Stimulated activated CD4-positive, alpha-beta T cell treated with anti-CD3 and anti-CD28 coated beads, Interleukin-2, amount 100 ng/mL, for 24 hours (primary cell): ENCODE data around the gene NUDT2.
"Not testable (repeated sequence)": the region's sequence is repeated elsewhere in the genome, so short reads cannot be mapped to it uniquely, and the experiment has no call there.

Experiments
- DNase-seq, 2 donors: peaks; one replicate each; pipeline ENCODE4 v3.0.0-alpha.2; 2020

NUDT2 gene

DNA sequence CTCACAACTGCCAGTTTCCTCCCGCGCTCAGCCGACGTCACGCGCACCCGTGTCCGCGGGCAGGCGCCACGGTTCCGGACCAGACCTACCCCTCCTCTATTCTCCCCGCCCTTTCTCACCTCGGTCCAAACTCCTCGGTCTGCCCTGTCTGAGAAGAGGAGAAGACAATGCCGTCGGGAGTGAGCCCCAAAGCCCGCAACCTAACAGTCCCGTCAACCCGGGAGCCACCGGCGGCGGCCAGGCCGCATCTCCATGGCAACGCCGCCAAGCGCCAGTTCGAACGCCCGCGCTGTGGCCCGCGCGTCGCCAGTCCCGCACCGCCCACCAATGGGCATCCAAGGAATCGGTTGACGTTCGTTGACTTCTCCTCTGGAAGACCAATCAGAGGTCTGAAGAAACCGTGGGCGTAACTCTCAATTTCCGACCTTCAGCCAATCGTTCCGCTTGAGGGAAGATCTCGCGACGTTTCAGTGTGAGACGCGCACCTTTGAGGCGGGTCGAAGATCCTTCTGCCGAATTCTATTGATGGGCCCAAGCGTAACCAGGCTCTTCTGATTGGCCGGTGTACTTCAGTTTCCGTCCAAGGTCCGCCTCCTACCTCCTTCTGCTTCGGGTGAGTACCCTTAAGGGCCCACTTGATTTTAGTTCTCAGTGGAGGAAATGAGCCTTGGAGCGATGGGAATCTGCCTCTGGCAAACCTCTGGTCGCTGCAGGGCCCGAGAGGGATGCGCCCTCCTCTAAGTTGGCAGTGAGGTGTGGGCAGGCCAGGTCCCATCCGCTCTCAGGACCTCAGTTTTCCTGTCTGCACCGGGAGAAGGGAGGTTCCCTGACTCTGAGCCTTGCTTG, at the start of gene NUDT2, which contains the start of gene KIF24:
TSS of gene NUDT2 (plus strand) at position 583 of the 846 bp plus-strand sequence. CDS start 9,471 bp downstream, outside the sequence.
TSS of gene KIF24 (minus strand) at position 282 of the 846 bp plus-strand sequence. CDS start 17,922 bp downstream, outside the sequence.
- DNase-seq, result peak; percentile 95 to 96

DNA sequence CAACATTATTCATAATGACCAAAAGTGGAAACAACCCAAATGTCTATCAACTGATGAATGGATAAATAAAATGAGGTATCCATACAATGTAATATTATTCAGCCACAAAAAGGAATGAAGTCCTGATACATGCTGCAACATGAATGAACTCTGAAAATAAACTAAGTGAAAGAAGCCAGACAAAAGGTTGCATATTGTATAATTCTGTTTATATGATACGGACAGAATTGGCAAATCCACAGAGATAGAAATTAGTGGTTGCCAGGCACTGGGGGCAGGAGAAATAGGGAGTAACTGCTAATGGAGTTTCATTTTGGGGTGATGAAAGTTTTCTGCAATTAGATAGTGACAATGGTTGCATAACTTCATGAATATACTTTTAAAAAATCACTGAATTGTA, 47.3 kb upstream of the NUDT2 start:
- DNase-seq, result no peak

DNA sequence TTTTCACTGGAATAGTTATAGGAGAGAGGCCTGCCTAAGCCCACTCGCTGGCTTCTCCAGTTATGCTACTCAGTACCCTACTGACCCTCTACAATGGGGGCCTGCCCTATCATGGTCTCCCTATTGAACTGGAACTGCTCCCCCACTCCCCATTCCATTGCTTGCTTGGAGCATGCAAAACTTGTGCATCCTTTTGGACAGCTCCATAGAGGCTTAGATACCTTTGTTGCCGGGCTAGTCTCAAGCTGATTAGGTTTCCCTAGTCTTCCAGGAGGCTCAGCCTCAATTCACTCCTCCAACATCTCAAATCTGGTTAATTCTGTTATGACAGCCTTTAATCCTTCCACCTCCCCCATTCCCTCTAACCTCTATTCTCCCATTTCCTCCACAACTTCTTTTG, 40.2 kb upstream of the NUDT2 start:
- no peak for DNase-seq

DNA sequence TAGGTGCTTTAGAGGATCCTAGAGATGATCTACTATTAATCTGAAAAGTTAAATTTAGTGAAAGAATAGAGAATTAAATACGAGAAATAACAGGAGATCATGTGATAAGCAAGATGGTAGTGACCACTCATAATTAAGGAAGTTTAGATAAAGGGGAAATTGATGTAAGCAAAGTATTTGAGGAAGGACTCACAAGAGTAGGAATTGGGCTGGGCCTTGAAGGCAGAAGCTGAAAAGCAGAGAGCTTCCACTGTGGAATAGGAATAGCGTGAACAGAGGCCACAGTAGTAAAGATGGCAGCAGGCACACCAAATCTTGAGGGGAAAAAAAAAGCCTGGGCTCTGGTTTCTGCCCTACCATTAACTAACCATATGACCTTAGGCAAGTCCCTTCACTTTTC, 38.3 kb upstream of the NUDT2 start:
- DNase-seq, result no peak

DNA sequence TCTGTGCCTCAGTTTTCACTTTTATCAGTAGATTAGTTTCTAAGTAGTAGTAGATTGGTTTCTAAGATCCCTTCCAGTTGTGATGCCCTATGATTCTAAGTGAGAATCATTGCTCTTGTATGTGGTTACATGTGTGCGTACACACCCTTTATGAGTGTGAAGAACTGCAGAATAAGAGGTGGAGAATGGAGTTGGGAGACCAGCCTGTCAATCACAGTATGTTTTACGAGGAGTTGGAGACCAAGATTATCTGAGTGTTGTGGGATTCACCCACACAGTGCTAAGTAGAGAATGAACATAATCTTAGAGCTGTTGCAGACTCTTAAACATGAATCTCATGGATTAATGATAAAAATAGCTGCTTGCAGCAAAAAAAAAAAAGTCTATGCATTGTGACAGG, 37.9 kb upstream of the NUDT2 start:
- no peak for DNase-seq

DNA sequence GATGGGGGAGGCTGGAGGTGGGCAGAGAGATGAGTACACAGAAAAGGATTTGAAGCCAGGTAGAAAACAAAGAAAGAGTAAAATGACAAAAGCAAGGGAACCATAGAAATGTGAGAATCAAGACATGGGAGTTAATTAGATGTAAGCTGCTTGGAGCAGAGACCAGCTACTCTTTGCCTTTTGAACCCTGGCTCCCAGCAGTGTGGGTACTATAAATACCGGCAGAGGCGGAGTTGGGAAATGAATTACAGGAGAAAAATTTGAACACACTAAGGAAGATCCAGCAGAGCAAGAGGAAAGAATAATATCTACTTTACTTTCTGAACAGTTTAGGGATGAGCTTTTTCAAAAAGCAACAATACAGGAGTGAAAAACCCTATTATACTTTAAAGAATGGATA, 36.8 kb upstream of the NUDT2 start:
- DNase-seq, result no peak

DNA sequence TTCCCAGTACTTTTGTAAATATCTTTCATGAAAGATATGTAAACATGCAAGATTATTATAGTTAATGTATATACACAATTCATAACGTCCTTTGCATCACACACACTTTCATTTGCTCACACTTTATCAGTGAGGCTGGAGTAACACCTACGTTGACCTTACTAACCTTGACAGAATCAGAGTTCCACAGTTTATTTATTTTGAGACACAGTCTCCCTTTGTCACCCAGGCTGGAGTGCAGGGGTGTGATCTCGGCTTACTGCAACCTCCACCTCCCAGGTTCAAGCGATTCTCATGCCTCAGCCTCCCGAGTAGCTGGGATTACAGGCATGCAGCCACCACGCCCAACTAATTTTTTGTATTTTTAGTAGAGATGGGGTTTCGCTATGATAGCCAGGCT, 28.3 kb upstream of the NUDT2 start:
- DNase-seq, result not testable (repeated sequence)

DNA sequence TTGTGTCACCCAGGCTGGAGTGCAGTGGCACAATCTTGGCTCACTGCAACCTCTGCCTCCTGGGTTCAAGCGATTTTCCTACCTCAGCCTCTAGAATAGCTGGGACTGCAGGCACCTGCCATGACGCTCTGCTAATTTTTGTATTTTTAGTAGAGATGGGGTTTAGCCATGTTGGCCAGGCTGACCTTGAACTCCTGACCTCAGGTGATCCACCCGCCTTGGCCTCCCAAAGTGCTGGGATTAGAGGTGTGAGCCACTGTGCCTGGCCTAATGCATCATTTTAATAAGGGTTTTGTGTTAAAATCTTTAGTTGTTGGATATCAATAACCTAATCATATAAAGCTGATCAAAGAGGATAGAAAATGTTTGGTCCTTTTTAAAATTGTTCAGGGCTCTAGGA, 21.1 kb upstream of the NUDT2 start:
- DNase-seq, result not testable (repeated sequence)

DNA sequence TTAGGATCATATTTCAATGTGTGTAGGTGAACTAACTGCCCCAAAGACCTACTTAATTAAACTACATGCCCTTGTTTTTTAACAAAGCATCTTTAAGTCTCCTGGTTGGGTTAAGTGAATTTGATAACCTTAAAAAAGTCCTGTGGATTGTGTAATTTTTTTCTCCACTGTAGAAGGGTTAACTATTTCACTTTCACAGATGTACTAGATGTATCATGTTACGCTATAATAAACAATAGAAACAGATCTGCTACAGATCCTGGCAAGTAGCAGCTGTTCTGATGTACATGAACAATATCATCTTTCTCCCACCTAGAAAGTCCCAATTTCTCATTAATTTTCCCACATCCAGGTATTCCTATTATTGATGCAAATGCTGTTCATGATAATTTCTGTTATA, 19.2 kb upstream of the NUDT2 start:
- no peak for DNase-seq

DNA sequence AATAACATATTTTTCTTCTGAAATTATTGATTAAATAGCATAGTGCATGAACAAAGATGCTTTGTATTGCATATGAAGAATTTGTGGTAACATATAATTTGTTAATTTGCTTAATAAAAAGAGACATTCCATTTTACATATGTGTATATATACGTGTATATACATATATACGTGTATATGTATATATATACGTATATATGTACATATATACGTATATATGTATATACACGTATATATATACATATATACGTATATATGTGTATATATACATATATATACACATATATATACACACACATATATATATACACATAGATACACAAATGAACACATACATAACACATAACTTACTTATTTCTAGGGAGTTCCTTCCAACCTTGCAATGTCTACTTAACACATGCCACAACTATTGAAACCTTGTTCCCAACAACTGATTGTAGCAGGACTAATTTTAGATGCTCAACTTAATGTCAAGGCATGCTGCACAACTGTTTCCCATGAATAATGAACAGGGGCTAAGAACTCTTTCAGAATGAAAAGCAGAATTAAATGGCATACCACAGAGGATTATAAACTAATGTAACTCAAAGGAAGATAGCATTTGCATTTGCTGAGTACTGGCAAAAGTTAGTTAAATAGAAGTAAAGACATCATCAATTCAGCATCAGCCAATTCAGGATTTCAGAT, 17.7 kb upstream of the NUDT2 start:
- no peak for DNase-seq

DNA sequence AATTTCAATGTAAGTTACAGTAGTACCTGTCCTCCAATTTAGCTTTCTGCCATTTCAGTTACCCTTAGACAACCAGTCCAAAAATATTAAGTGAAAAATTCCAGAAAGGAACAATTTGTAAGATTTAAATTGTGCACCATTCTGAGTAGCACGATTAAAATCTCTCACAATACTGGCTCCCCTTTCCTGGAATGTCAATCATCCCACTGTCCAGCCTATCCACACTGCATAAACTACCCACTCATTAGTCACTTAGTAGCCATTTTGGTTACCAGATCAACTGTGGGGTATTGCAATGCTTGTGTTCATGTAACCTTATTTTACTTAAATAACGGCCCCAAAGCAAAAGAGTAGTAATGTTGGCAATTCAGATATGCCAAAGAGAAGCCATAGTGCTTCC, 11.9 kb upstream of the NUDT2 start:
- DNase-seq, result no peak

DNA sequence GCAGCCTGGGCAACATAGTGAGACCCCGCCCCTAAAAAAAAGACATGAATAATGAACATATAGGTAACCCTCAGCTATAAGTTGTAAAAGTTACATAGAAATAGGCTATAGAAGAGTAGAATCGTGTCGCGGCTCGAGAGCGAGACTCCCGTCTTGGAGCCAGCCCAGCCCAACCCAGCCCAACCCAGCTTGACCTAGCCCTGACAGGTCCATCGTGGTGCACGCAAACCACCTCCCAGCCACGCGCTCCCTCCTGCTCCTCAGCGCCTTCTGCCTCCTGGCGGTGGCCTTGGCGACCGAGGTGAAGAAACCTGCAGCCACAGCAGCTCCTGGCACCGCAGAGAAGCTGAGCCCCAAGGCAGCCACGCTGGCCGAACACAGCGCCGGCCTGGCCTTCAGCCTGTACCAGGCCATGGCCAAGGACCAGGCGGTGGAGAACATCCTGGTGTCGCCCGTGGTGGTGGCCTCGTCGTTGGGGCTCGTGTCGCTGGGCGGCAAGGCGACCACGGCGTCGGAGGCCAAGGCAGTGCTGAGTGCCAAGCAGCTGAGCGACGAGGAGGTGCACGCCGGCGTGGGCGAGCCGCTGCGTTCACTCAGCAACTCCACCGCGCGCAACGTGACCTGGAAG, 11.1 kb upstream of the NUDT2 start:
- DNase-seq, result no peak

DNA sequence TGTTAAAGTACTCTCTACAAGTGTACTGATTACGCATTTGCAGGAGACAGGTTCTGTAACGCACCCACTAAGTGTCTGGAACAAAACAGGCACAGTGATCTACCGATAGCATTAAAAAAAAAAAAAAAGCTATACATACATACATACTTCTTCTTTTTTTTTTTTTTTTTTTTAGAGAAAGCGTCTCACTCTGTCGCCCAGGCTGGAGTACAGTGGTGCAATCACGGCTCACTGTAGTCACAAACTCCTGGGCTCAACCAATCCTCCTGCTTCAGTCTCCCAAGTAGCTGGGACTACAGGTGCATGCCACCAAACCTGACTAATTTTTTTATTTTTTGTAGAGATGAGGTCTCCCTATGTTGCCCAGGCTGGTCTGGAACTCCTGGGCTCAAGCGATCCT, 7.9 kb upstream of the NUDT2 start:
- DNase-seq, result no peak

DNA sequence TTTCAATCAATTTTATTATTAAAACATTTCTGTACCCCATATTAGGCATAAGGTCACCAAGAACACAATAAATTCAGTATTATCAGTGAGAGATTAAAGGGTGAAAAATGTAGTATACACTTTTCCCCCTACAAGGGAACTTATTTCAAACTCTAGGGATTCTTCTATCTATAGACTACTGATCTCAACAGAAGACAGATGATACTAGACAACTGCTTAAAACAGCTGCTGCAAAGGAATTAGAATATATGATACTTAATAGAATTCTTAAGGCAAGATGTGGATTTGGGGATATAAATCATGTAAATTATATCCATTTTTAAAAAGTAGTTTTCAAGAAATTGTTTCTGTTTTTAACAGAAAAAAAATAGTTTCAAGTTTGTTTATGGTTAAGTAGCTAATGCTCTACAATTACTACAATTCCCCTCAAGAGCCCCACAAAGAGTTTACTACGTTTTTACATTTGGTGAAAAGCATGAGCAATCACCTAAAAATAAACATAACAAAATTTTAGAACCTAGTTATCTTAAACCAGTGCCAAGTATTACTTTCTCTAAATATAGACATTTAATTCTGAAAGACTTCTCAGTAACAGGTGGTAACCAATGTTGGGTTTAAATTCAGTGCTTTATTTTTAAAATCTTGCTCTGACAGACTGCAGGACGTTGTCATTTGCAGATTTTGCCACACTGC, 6.3 kb upstream of the NUDT2 start:
- DNase-seq, result no peak

DNA sequence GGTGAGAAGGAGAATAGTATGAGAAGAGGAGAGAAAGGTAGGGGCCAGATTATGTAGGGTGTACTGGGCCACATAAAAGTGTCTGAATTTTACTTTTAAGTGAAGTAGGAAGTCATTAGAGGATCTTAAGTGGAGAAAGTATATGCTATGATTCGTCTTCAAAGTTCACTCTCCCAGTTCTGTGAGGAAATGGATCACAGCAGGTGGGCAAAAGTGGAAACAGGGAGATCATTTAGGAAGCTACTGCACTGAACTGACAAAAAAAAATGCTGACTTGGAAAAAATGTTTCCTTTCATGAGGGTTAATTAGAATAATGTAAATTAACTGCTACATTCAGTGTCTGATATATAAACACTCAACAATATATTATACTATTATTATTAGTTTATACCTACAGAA, 2.7 kb upstream of the NUDT2 start:
- no peak for DNase-seq

DNA sequence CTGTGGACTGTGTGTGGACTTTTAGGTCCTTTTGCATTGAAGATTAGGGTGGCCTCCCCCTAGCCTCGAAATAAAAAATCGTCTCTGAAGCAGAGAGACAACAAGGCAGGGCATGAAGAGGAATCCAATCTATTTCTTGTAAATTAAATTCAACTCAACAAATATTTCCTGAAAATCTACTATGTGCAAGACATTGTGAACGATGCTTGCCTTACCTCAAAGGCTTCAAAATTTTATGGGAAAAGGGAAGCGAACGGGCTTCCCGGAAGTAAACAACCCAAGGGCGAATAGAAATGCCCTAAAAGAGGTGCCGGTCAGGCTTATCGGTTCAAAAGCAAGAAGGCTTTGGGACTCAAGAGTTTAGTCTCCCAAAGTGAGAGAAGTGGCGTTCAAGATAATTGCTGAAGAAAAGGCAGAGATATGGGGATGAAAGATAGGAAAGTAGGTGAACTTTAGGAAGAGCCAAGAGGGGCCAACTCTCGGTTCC, 826 bp upstream of the NUDT2 start:
- DNase-seq, result no peak

DNA sequence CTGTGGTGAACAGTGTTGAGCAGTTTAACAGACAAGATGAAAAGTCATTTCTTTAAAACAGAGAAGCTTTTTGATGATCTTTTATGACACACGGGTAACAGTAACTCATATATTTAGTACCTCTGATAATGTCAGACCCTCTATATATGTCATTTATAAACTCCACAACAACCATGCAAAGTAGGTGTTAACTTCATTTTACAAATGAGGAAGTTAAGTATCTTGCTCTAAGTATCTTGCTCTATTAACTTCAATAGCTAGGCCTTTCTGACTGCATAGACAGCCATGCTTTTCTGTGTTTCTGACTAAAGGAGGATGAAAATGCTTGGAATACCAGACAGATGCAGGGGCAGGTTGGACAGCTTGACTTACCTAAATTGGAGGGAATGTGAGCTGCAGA, 1.8 kb downstream of the NUDT2 start:
- no peak for DNase-seq

DNA sequence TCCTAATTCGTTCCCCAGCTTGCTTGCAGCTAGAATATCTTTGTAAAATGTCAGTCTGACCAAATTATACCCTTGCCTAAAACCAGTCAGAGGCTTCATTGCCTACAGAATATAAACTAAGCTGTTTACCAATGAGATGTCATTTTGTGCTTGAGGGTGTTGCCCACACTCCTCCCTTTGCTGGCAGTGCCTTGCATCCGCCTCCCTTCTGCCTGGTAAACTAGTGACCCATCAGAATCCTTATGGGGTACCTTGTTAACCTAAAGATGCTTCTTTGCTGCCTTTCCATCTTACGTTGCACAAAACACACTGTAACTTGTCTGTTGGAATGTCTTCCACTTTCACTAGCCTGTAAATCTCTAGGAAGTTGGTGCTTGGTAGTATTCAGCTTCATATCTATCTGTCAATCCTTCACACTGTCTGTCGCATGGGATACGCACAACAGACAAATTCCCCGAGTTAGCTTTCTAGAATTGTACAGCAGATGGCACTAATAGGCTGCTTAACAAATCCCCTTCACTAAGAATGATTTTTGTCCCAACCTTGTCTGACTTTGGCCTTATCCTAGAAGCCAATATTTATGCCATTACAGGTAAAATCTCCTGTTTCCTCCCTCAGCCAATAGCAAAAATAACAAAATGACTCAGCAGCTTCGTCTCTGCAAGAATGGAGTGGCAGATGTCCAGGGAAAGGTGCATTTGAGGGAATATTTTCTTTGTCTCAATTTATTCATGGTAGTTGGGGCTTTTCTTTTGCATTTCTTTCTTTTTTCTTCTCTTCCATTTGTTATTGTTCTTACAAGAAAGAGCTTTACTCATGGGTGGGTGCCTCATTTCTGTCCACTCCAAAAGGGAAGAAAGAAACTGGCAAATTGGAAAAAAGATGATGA, 3.0 kb downstream of the NUDT2 start:
- DNase-seq, result no peak

DNA sequence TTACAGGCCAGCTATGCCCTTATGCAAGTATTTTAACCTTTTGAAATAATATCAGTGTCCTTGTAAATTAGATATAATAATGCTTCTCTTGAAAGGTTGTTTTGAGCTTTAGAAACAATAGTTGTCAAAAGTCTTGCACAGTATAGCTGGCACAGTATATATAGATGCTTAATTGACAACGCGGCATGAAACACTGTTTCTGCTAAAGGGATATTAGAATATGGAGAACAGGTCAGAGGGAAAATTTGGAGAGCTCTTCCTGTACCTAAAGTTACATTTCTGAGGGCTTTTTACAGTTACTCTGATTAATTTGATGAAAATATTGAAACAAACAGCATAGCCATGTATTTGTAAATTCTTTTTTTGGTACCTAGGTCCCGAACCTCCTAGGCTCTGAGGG, 4.5 kb downstream of the NUDT2 start:
- DNase-seq, result no peak

DNA sequence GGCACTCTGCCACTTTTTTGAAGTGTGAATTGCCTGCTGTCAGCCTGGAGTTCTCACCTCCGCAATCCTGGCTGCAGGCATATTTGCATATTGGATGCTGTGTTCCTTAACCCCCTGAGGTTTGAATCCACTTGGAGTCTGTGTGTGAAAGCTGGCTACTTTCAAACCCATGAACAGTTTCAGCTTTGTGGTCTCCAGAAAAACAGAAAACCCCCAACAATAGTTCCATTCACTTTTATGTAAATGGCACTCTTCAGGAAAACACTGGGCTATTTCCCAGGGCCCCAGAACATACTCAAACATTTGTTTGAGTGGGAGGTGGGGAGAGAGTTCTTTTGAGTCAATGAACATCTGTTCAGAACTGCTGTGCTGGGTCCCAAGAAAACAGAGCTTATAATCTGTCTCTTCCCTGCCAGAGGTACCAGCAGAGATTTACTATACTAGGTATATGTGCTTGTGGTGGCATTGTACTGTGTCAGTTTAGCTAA, 5.0 kb downstream of the NUDT2 start:
- DNase-seq, result no peak

DNA sequence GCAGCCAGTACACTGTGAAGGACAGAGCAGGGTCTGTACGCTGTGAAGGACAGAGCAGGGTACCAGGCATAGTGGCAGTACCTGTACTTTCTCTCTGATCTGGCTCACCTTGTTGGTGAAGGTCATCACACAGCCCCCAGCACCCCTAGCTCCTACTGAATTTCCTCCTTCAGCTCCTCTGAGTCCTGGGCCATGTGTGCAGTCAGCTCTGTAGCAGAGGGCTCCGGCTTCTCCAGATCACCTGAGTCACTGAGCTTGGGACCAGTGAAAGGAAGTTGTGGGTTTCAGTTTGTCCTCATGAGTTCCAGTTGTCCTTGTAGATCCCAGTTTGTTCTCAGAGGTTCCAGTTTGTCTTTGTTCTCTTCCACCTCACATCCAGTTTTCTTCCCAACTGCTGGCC, 5.5 kb downstream of the NUDT2 start:
- no peak for DNase-seq

DNA sequence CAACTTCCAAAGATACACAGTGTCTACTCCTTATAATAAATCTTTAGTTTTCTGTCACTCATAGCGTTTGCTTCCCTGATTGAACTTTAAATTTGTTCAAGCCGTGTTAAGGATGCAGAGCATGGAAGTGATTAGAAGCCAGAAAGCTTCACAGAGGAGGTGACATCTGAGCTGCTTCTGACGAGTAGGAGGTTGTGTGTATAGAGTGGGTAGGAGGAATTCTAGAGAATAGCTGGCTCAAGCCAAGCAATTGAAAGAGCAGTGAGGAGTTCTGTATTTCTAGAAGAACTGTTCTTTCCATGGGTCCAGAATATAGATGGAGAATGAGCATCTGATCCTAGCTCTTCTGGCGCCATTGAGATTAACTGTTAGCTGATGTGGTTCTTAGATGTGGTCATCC, 6.0 kb downstream of the NUDT2 start:
- no peak for DNase-seq
